Measurements from ENCODE around the gene PRM3.

DNA sequence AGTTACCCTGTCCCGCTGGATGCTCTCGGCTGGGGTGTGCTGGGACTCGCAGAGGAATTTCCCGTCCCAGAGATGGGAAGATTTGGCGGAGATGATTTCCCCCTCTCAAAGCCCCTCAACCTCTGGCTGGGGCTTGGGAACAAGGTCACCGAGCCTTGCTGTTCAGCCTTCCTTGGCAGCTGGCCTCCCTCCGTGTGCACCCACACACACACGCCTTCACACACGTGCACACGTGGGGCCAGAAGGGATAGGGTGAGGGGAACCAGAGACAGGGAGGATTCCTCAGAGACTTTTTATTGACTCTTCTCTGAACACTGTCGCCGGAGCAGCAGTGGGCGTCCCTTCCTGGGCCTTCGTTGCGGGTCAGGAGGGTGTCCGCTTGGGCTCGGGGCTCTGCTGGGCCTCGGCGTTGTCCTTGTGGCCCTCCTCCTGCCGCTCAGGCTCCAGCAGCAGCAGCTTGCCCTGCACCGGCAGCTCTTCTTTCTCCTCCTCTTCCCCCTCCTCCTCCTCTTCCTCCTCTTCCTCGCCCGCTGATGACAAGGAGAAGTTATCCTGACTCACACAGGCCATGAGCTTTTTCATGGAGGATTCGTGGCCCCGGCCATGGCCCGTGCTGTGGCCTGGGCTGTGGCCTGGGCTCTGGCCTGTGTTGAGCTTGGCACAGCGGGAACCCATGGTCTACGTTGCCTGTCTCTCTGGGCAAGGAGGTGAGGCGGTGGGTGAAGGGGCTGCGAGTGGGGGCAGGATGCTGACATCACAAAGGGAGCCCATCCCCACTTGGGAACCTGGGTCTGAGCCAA is at the start of gene PRM3:
- TF ChIP-seq, protein P1, sequence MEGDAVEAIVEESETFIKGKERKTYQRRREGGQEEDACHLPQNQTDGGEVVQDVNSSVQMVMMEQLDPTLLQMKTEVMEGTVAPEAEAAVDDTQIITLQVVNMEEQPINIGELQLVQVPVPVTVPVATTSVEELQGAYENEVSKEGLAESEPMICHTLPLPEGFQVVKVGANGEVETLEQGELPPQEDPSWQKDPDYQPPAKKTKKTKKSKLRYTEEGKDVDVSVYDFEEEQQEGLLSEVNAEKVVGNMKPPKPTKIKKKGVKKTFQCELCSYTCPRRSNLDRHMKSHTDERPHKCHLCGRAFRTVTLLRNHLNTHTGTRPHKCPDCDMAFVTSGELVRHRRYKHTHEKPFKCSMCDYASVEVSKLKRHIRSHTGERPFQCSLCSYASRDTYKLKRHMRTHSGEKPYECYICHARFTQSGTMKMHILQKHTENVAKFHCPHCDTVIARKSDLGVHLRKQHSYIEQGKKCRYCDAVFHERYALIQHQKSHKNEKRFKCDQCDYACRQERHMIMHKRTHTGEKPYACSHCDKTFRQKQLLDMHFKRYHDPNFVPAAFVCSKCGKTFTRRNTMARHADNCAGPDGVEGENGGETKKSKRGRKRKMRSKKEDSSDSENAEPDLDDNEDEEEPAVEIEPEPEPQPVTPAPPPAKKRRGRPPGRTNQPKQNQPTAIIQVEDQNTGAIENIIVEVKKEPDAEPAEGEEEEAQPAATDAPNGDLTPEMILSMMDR (IDR thresholded peaks at IDR 0.05 in 4 of 5, conservative IDR thresholded peaks at IDR 0.05 in 1 of 5), result no peak
- no peak for TF ChIP-seq POLR2A (IDR thresholded peaks at IDR 0.05)
